ENCODE data around the gene TLR7.

DNA sequence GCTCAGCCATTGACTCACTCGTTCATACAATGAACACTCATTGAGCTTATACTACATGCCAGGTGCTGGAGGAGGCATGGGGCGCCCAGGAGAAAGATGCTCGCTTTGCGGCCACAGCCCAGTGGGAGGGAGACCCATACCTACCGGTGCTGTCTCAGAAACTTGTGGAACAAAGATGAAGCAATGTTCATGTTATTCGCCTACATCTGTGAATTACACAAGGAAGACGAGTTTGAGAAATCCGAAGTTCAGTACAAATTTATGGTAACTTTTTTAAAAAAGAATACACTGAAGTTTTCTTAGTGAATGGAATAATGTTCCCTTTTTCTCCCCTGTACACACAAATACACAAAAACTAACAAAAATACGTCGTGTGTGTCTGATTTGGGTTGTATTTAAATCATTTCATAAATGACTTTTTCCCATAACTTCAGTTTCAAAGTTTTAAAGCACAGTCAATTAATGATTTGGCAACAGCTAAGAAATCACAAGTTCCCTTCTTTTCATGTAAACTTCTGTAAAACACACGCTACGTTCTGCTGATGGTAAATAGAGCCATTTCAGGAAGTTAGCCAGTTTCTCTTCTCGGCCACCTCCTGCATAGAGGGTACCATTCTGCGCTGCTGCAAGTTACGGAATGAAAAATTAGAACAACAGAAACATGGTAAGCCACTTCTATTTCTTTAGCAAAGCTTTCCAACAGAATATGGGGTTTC is 39.3 kb downstream of the TLR7 start, which contains the start of gene TLR8:
- TF ChIP-seq, protein P1, sequence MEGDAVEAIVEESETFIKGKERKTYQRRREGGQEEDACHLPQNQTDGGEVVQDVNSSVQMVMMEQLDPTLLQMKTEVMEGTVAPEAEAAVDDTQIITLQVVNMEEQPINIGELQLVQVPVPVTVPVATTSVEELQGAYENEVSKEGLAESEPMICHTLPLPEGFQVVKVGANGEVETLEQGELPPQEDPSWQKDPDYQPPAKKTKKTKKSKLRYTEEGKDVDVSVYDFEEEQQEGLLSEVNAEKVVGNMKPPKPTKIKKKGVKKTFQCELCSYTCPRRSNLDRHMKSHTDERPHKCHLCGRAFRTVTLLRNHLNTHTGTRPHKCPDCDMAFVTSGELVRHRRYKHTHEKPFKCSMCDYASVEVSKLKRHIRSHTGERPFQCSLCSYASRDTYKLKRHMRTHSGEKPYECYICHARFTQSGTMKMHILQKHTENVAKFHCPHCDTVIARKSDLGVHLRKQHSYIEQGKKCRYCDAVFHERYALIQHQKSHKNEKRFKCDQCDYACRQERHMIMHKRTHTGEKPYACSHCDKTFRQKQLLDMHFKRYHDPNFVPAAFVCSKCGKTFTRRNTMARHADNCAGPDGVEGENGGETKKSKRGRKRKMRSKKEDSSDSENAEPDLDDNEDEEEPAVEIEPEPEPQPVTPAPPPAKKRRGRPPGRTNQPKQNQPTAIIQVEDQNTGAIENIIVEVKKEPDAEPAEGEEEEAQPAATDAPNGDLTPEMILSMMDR (conservative IDR thresholded peaks at IDR 0.05; ENCODE audit: low read length) = no peak
- no peak for TF ChIP-seq EZH2phosphoT487 (IDR thresholded peaks at IDR 0.05; ENCODE audit: borderline replicate concordance)

Data from Loucy (cell line).